PC-3 (cell line): ENCODE measurements around the gene GPATCH3. TPM values are rescaled to one million over a fixed set of nuclear protein-coding genes. Genes with fewer than 3 reads are reported as not detected.

Experiments
- ATAC-seq: fragments of 200-7000 bp; cut with Tn5 transposase; 2 replicates; pipeline ENCODE4 v1.9.1; 2020; ENCODE audit warnings: mild to moderate bottlenecking, moderate library complexity
- BruUV-seq: library from RNA; stranded (reverse); fragments of 400-500 nt; replicated peaks from 2 replicates; lab custom pipeline; 2021; lab: Mats Ljungman, UMichigan
- CTCF ChIA-PET: fragments of 300-600 bp; sonication (Branson Sonifier 250); formaldehyde crosslinking; loops from one replicate; lab custom pipeline; 2022; ENCODE audit warnings: antibody characterized with exemption; lab: Charles Lee
- POLR2A ChIA-PET: fragments of 300-600 bp; sonication (Branson Sonifier 250); formaldehyde crosslinking; loops from one replicate; lab custom pipeline; 2022; ENCODE audit warnings: antibody characterized with exemption; ENCODE audit not compliant: unreplicated experiment; lab: Charles Lee
- DNase-seq: peaks from one replicate; pipeline ENCODE4 v3.0.0-alpha.2; 2015
- H2AFZ ChIP-seq: fragments of 300-600 bp; sonication (generic); 2 replicates; pipeline ENCODE4 v1.6.0; 2016; ENCODE audit warnings: antibody characterized with exemption, low read length
- H3F3A ChIP-seq: fragments of 300-600 bp; sonication (generic); one replicate; pipeline ENCODE4 v1.6.0; 2017; ENCODE audit warnings: antibody characterized with exemption, low read length, control low read depth, mild to moderate bottlenecking; ENCODE audit not compliant: unreplicated experiment
- H3K27ac ChIP-seq: fragments of 300-600 bp; sonication (generic); 2 replicates; pipeline ENCODE4 v1.5.1; 2016; ENCODE audit warnings: mild to moderate bottlenecking, low read length
- H3K27me3 ChIP-seq: fragments of 300-600 bp; sonication (generic); 2 replicates; pipeline ENCODE4 v1.6.1; 2016; ENCODE audit warnings: low read length, mixed read lengths
- H3K36me3 ChIP-seq: fragments of 300-600 bp; sonication (generic); 2 replicates; pipeline ENCODE4 v1.6.1; 2016; ENCODE audit warnings: low read depth, mixed run types, low read length, mixed read lengths
- H3K4me1 ChIP-seq: fragments of 300-600 bp; sonication (generic); 2 replicates; pipeline ENCODE4 v1.5.1; 2016; ENCODE audit warnings: low read length; ENCODE audit not compliant: insufficient read depth
- H3K4me2 ChIP-seq: fragments of 300-600 bp; sonication (generic); 2 replicates; pipeline ENCODE4 v1.6.0; 2016; ENCODE audit warnings: low read length
- H3K4me3 ChIP-seq: fragments of 300-600 bp; sonication (generic); 2 replicates; pipeline ENCODE4 v1.5.1; 2016; ENCODE audit warnings: mild to moderate bottlenecking, low read length, mixed read lengths
- H3K79me2 ChIP-seq: fragments of 300-600 bp; sonication (generic); 2 replicates; pipeline ENCODE4 v1.6.1; 2017; ENCODE audit warnings: low read length, mixed read lengths
- H3K9ac ChIP-seq: fragments of 300-600 bp; sonication (generic); 2 replicates; pipeline ENCODE4 v1.6.0; 2016; ENCODE audit warnings: mild to moderate bottlenecking, low read length
- H3K9me2 ChIP-seq: fragments of 300-600 bp; sonication (generic); replicated peaks from 2 replicates; pipeline ENCODE4 v1.6.1; 2016; ENCODE audit warnings: mixed run types, low read length, mixed read lengths
- H3K9me3 ChIP-seq: fragments of 300-600 bp; sonication (generic); 2 replicates; pipeline ENCODE4 v1.6.1; 2016; ENCODE audit warnings: low read length, mixed read lengths
- H4K20me1 ChIP-seq: fragments of 300-600 bp; sonication (generic); 2 replicates; pipeline ENCODE4 v1.6.1; 2016; ENCODE audit warnings: low read length, mixed read lengths
- CTCF ChIP-seq: fragments of 300-600 bp; sonication (generic); conservative IDR thresholded peaks from 2 replicates; pipeline ENCODE4 v1.5.1; 2017; ENCODE audit warnings: antibody characterized with exemption, low read depth, mild to moderate bottlenecking, low read length
- EZH2 ChIP-seq: fragments of 300-600 bp; sonication (generic); IDR thresholded peaks from one replicate; pipeline ENCODE4 v1.6.1; 2017; ENCODE audit warnings: antibody characterized with exemption, mild to moderate bottlenecking, low read length; ENCODE audit not compliant: unreplicated experiment
- EZH2phosphoT487 ChIP-seq: fragments of 300-600 bp; sonication (generic); IDR thresholded peaks from 2 replicates; pipeline ENCODE4 v1.6.1; 2018; ENCODE audit warnings: mild to moderate bottlenecking, antibody characterized with exemption, low read length, borderline replicate concordance
- intact Hi-C: fragments of 100-400 bp; cut with micrococcal nuclease; formaldehyde crosslinking; loops from 2 replicates; pipeline ENCODE4 v1.9.0; 2023
- total RNA-seq: library from RNA; depleted of rRNA; stranded (reverse); fragments of >200 nt; gene quantifications from 2 replicates; pipeline ENCODE4 v1.2.3, GENCODE V29; 2014

Gene GPATCH3
- total RNA-seq, 1 experiment from 2014 or later = 18.8 TPM

GRCh38 chr1:26909951-26910342 is 9.7 kb upstream of the GPATCH3 start:
- Histone ChIP-seq H3K4me2 (no peak overlapping the region), H3K79me2 (no peaks in the 10 kb centered on the region), H4K20me1 (no peaks in the 10 kb centered on the region), H2AFZ (no peak overlapping the region), H3K9me3 (no peaks in the 10 kb centered on the region), H3K9ac (no peak overlapping the region), H3K4me1 (peaks cover 15% of the 10 kb centered on the region), H3K4me3 (no peak overlapping the region), H3K9me2 (no peaks in the 10 kb centered on the region), H3K27me3 (no peaks in the 10 kb centered on the region), H3K36me3 (no peaks in the 10 kb centered on the region), H3K27ac (no peak overlapping the region), H3F3A (peaks cover 5% of the 10 kb centered on the region)
- POLR2A ChIA-PET = no interaction called here
- no TSS peak for BruUV-seq
- ATAC-seq (no peak), DNase-seq (no peak)
- CTCF ChIA-PET = no interaction called here
- no peak for TF ChIP-seq EZH2
- TF ChIP-seq CTCF = no peak
- no peak for TF ChIP-seq EZH2phosphoT487
- intact Hi-C loops = no loop called here

- Histone ChIP-seq H3K9ac (no peak overlapping the region), H2AFZ (no peak overlapping the region), H3K79me2 (no peaks in the 10 kb centered on the region), H3K36me3 (no peaks in the 10 kb centered on the region), H3F3A (peaks cover 5% of the 10 kb centered on the region), H3K4me1 (peaks cover 15% of the 10 kb centered on the region), H4K20me1 (no peaks in the 10 kb centered on the region), H3K9me2 (no peaks in the 10 kb centered on the region), H3K4me2 (no peak overlapping the region), H3K27me3 (no peaks in the 10 kb centered on the region), H3K4me3 (no peak overlapping the region), H3K27ac (peak overlapping the region; percentile 65), H3K9me3 (no peaks in the 10 kb centered on the region)
- DNase-seq = peak; percentile 96
- POLR2A ChIA-PET = interaction anchor here (0.5 to 1.0 kb wide), 3 partner anchors 17 to 1880 kb away, joined by 3 to 7 read pairs (median 4); partner anchors contain the start of genes GPN2 and WASF2
- BruUV-seq = no TSS peak
- CTCF ChIA-PET = no interaction called here
- peak; percentile 100 for ATAC-seq
- intact Hi-C loops = loop anchor here (2.0 kb wide), 1 partner anchor 14 kb away; the partner anchor contains the start of gene NUDC
- TF ChIP-seq CTCF (no peak), EZH2phosphoT487 (no peak), EZH2 (no peak)
These were observed 7.0 kb upstream of the GPATCH3 start for GRCh38 chr1:26907071-26907917.
